H1 (cell line): ENCODE data around the gene PDE4B. TPM values are rescaled to one million over a fixed set of nuclear protein-coding genes. Genes with fewer than 3 reads are reported as not detected.

Experiments used
- CTCF ChIA-PET: fragments of 300-600 bp; sonication (Branson Sonifier 250); formaldehyde crosslinking; loops from one replicate; lab custom pipeline; 2021; ENCODE audit not compliant: partially characterized antibody; lab: Charles Lee
- POLR2A ChIA-PET: fragments of 300-600 bp; sonication (Branson Sonifier 250); formaldehyde crosslinking; loops from one replicate; lab custom pipeline; 2021; ENCODE audit warnings: inconsistent platforms; ENCODE audit not compliant: partially characterized antibody; lab: Charles Lee
- DNase-seq, 2 experiments: peaks; one replicate each; pipeline versions ENCODE4 v3.0.0 to v3.0.0-alpha.2; 2010 to 2022; ENCODE audit warnings: low spot score in 2 of 2, low read depth in 1 of 2, mixed read lengths in 1 of 2
- FAIRE-seq: peaks from 2 replicates; lab custom pipeline; 2011; peaks lifted over from hg19 to GRCh38; lab: Jason Lieb, UNC
- H2AFZ ChIP-seq: 2 replicates; pipeline ENCODE4 v1.8.1; 2012; ENCODE audit warnings: low read length, inconsistent platforms
- H2AK5ac ChIP-seq: 2 replicates; pipeline ENCODE4 v1.6.1; 2013; ENCODE audit warnings: low read depth, low read length
- H2BK120ac ChIP-seq: replicated peaks from 2 replicates; pipeline ENCODE3; 2013; ENCODE audit warnings: low read depth, low read length, inconsistent platforms
- H2BK12ac ChIP-seq: 2 replicates; pipeline ENCODE4 v1.6.1; 2013; ENCODE audit warnings: low read depth, low read length
- H2BK15ac ChIP-seq: 2 replicates; pipeline ENCODE4 v1.6.1; 2013; ENCODE audit warnings: low read length
- H2BK20ac ChIP-seq: 2 replicates; pipeline ENCODE4 v1.6.1; 2013; ENCODE audit warnings: low read length
- H2BK5ac ChIP-seq: 2 replicates; pipeline ENCODE4 v1.6.1; 2013; ENCODE audit warnings: low read depth, low read length
- H3K14ac ChIP-seq: 2 replicates; pipeline ENCODE4 v1.6.1; 2013; ENCODE audit warnings: inconsistent platforms; ENCODE audit not compliant: insufficient read length
- H3K18ac ChIP-seq: 2 replicates; pipeline ENCODE4 v1.6.1; 2013; ENCODE audit warnings: low read length; ENCODE audit errors: extremely low read depth
- H3K23ac ChIP-seq: 2 replicates; pipeline ENCODE4 v1.6.1; 2013; ENCODE audit warnings: inconsistent platforms; ENCODE audit not compliant: insufficient read length
- H3K23me2 ChIP-seq: 2 replicates; pipeline ENCODE4 v1.6.1; 2013; ENCODE audit warnings: low read depth, low read length
- H3K27ac ChIP-seq: 2 replicates; pipeline ENCODE4 v1.6.1; 2011; ENCODE audit warnings: low read depth, low read length, inconsistent platforms
- H3K27me3 ChIP-seq, 4 experiments: replicated peaks in 1 of 4; 1 replicate in 1 of 4; 2 replicates in 3 of 4; pipeline versions ENCODE4 v1.6.1 to v1.8.1; 2011 to 2013; ENCODE audit warnings: low read length in 3 of 4, mild to moderate bottlenecking in 3 of 4, inconsistent platforms in 2 of 4, mixed read lengths in 2 of 4, moderate library complexity in 1 of 4; ENCODE audit not compliant: control insufficient read depth in 3 of 4, insufficient read depth in 3 of 4; ENCODE audit errors: extremely low read depth in 1 of 4
- H3K36me3 ChIP-seq, 4 experiments: 2 replicates each; pipeline versions ENCODE4 v1.6.1 to v1.8.1; 2011 to 2013; ENCODE audit warnings: mild to moderate bottlenecking in 4 of 4, low read length in 3 of 4, moderate library complexity in 2 of 4, control low read depth in 1 of 4, inconsistent platforms in 1 of 4; ENCODE audit not compliant: insufficient read depth in 4 of 4, control insufficient read depth in 2 of 4
- H3K4ac ChIP-seq: replicated peaks from 2 replicates; pipeline ENCODE3; 2013; ENCODE audit warnings: low read length, low read depth, mixed read lengths, inconsistent platforms; ENCODE audit not compliant: insufficient read length
- H3K4me1 ChIP-seq, 4 experiments: replicated peaks in 1 of 4; 1 replicate in 1 of 4; 2 replicates in 3 of 4; pipeline versions ENCODE4 v1.6.1 to v1.8.1; 2011 to 2013; ENCODE audit warnings: low read length in 3 of 4, inconsistent platforms in 2 of 4, mixed read lengths in 1 of 4; ENCODE audit not compliant: insufficient read depth in 4 of 4, control insufficient read depth in 3 of 4
- H3K4me2 ChIP-seq, 2 experiments: 2 replicates each; pipeline versions ENCODE4 v1.6.1 to v1.8.1; 2011 to 2013; ENCODE audit warnings: low read depth in 2 of 2, low read length in 2 of 2, control low read depth in 1 of 2, inconsistent platforms in 1 of 2, mild to moderate bottlenecking in 1 of 2; ENCODE audit not compliant: insufficient read depth in 1 of 2
- H3K4me3 ChIP-seq, 4 experiments: fragments of 200-600, 300-600 bp in 1 of 4; sonication (generic), shearing (Covaris generic), sonication (Bioruptor Twin) in 1 of 4; 2 replicates each; pipeline versions ENCODE4 v1.5.1 to v1.8.1; 2011 to 2016; ENCODE audit warnings: low read length in 4 of 4, low read depth in 3 of 4, control low read depth in 2 of 4, inconsistent platforms in 2 of 4, mild to moderate bottlenecking in 2 of 4, mixed read lengths in 1 of 4, moderate library complexity in 1 of 4; ENCODE audit not compliant: insufficient read depth in 2 of 4; ENCODE audit errors: extremely low read depth in 1 of 4
- H3K56ac ChIP-seq: replicated peaks from 2 replicates; pipeline ENCODE3; 2013; ENCODE audit warnings: low read depth, mild to moderate bottlenecking, mixed read lengths, low read length, inconsistent platforms; ENCODE audit not compliant: insufficient read length
- H3K79me1 ChIP-seq: 2 replicates; pipeline ENCODE4 v1.6.1; 2013; ENCODE audit warnings: low read depth, low read length, control low read depth
- H3K79me2 ChIP-seq, 2 experiments: 2 replicates each; pipeline versions ENCODE4 v1.6.1 to v1.8.1; 2012 to 2013; ENCODE audit warnings: low read length in 2 of 2, mild to moderate bottlenecking in 2 of 2, inconsistent platforms in 1 of 2; ENCODE audit not compliant: insufficient read depth in 2 of 2, control insufficient read depth in 1 of 2
- H3K9ac ChIP-seq, 4 experiments: replicated peaks in 1 of 4; 1 replicate in 1 of 4; 2 replicates in 3 of 4; pipeline versions ENCODE4 v1.6.1 to v1.8.1; 2011 to 2013; ENCODE audit warnings: low read depth in 3 of 4, low read length in 3 of 4, control low read depth in 2 of 4, mild to moderate bottlenecking in 2 of 4, moderate library complexity in 2 of 4, inconsistent platforms in 1 of 4; ENCODE audit errors: extremely low read depth in 1 of 4
- H3K9me3 ChIP-seq, 2 experiments: 2 replicates each; pipeline versions ENCODE4 v1.6.1 to v1.8.1; 2012 to 2013; ENCODE audit warnings: mild to moderate bottlenecking in 2 of 2, moderate library complexity in 2 of 2, control low read depth in 1 of 2, inconsistent platforms in 1 of 2, low read depth in 1 of 2, low read length in 1 of 2, mixed read lengths in 1 of 2; ENCODE audit not compliant: insufficient read depth in 2 of 2
- H4K20me1 ChIP-seq, 2 experiments: replicated peaks in 1 of 2; 2 replicates each; pipeline versions ENCODE3 to v1.8.1; 2011 to 2013; ENCODE audit warnings: inconsistent platforms in 2 of 2, low read length in 2 of 2, mild to moderate bottlenecking in 1 of 2; ENCODE audit not compliant: insufficient read depth in 2 of 2, control insufficient read depth in 1 of 2
- H4K5ac ChIP-seq: 2 replicates; pipeline ENCODE4 v1.6.1; 2013; ENCODE audit warnings: low read length, low read depth, mixed read lengths, inconsistent platforms; ENCODE audit not compliant: insufficient read length
- H4K8ac ChIP-seq: 2 replicates; pipeline ENCODE4 v1.8.0; 2013; ENCODE audit warnings: mild to moderate bottlenecking, moderate library complexity, low read length, inconsistent platforms; ENCODE audit not compliant: insufficient read depth; ENCODE audit errors: extremely low read depth
- H4K91ac ChIP-seq: replicated peaks from 2 replicates; pipeline ENCODE3; 2013; ENCODE audit warnings: low read length, mixed read lengths, inconsistent platforms; ENCODE audit not compliant: insufficient read length
- CHD1 ChIP-seq: IDR thresholded peaks from 2 replicates; pipeline ENCODE4 v1.6.1; 2012; ENCODE audit warnings: low read depth, low read length, improper control_type of control experiment
- JUND ChIP-seq: IDR thresholded peaks from 2 replicates; pipeline ENCODE4 v1.6.1; 2011; ENCODE audit warnings: mild to moderate bottlenecking, improper control_type of control experiment, low read length
- WGBS, 2 experiments: shearing (Covaris generic) in 1 of 2; methylation state at CpG; one replicate each; pipeline versions ENCODE4 v1.1.6 to v1.1.7; 2013 to 2015; ENCODE audit warnings: low lambda C conversion rate in 2 of 2, mixed read lengths in 2 of 2, inconsistent platforms in 1 of 2, low coverage in 1 of 2, missing lambda C conversion rate in 1 of 2; ENCODE audit not compliant: insufficient replicate concordance in 2 of 2, insufficient coverage in 1 of 2, insufficient read length in 1 of 2; ENCODE audit errors: extremely low coverage in 1 of 2, missing lambda C conversion rate in 1 of 2; 5-methylcytosine and 5-hydroxymethylcytosine counted together
- polyA plus RNA-seq, 7 experiments: library from polyadenylated mRNA; depleted of rRNA in 3 of 7; stranded (reverse) in 5 of 7; unstranded in 2 of 7; fragments of >200 nt in 5 of 7; fragments of 200-250 nt in 2 of 7; gene quantifications; 1 replicate in 5 of 7; 2 replicates in 1 of 7; 4 replicates in 1 of 7; pipeline versions ENCODE4 v1.2.1 to v1.2.3, GENCODE V29; 2011 to 2013; ENCODE audit warnings: missing spikeins in 2 of 7, mixed read lengths in 2 of 7
- total RNA-seq: library from RNA; stranded (reverse); fragmentation: NEBNext Ultra II Directional; extraction: Animal tissue kit (Norgen Biotek cat#: 25700); gene quantifications from 2 replicates; pipeline ENCODE4 v1.2.1, GENCODE V29; 2021

Gene PDE4B
- total and polyA plus RNA-seq, 2 of the 8 experiments (the other 6 are each of a cell fraction or from before 2014, with no cell fraction given), result 5.0 to 15.1 TPM

DNA sequence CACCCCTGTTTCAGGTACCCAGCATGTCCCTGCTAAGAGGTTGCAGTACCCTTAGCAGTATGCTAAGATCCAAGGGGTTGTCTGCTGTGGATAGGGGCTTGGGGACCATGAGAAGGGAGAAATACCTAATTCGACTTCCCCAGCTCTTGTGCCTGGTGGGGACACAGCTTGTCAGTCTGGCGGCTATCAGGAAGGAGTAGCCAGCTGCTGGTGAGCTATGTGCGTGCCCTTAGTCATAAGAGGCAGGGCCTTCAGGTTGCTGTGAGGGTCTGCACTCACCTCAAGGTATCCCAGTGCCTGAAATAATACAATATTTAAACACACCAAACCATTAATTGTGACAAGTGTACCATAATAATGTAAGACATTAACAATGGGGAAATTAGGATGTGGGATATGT, 536.2 kb downstream of the PDE4B start:
- H3K23ac ChIP-seq, result no peak overlapping the region
- 0 out of 2 replicates have a peak overlapping the region, but pooled peaks have one; percentile 42 for H2AK5ac ChIP-seq
- no peak overlapping the region for H3K9ac ChIP-seq
- no peak for FAIRE-seq
- POLR2A ChIA-PET, result no interaction called here
- H2AFZ ChIP-seq, result no peak overlapping the region
- peaks cover 0 to 1% (median 0%) of the 10 kb centered on the region in 4 experiments; a peak in 2 of 7 replicates for H3K27me3 ChIP-seq
- CTCF ChIA-PET, result no interaction called here
- H4K20me1 ChIP-seq, result no peaks in the 10 kb centered on the region
- no peak overlapping the region for H4K5ac ChIP-seq
- H3K14ac ChIP-seq, result no peak overlapping the region
- no peak overlapping the region for H4K91ac ChIP-seq
- no peaks in the 10 kb centered on the region for H3K79me1 ChIP-seq
- no peak overlapping the region for H4K8ac ChIP-seq
- 65% methylated on average over 3 of the region's 3 CpGs; no CpG with 5 or more reads in 1 of the 2 experiments for WGBS, 2 experiments
- H3K23me2 ChIP-seq, result peaks cover 3% of the 10 kb centered on the region; the same call in 1 of the 2 replicates
- H3K4me1 ChIP-seq, result peaks cover 0 to 9% (median 3%) of the 10 kb centered on the region in 4 experiments; a peak in 4 of 7 replicates
- no peak overlapping the region for H2BK120ac ChIP-seq
- no peak overlapping the region for H3K18ac ChIP-seq
- peak overlapping the region; percentile 56; the same call in 1 of the 2 replicates for H2BK12ac ChIP-seq
- H3K4me3 ChIP-seq, result no peak overlapping the region
- TF ChIP-seq CHD1, result no peak
- no peak for TF ChIP-seq JUND
- TF ChIP-seq, all 59 proteins: peak for 0
- H3K4me2 ChIP-seq, result no peak overlapping the region
- H3K56ac ChIP-seq, result no peak overlapping the region
- peaks cover 0 to 14% of the 10 kb centered on the region in 2 experiments; a peak in 2 of 4 replicates for H3K79me2 ChIP-seq
- no peaks in the 10 kb centered on the region for H3K9me3 ChIP-seq
- no peak overlapping the region for H2BK15ac ChIP-seq
- no peak overlapping the region for H2BK20ac ChIP-seq
- H3K36me3 ChIP-seq, result no peaks in the 10 kb centered on the region
- H2BK5ac ChIP-seq, result 0 out of 2 replicates have a peak overlapping the region, but pooled peaks have one; percentile 20
- no peak overlapping the region for H3K4ac ChIP-seq
- DNase-seq, result no peak
- H3K27ac ChIP-seq, result no peak overlapping the region
